ENCODE results near the gene SLC30A10. TPM values are rescaled to one million over a fixed set of nuclear protein-coding genes. Genes with fewer than 3 reads are reported as not detected.
A peak's percentile ranks its signal among the peaks of the same experiment; 100 is the strongest.
"Not testable (repeated sequence)": the region's sequence is repeated elsewhere in the genome, so short reads cannot be mapped to it uniquely, and the experiment has no call there.

Gene SLC30A10
- total and polyA plus RNA-seq, 2 of the 13 experiments (the other 11 are each of a cell fraction or from before 2014, with no cell fraction given): 20.9 to 30.2 TPM

- 0 out of 2 replicates have a peak, but pooled peaks have one; percentile 20 for TF ChIP-seq PAXIP1 (CRISPR knock-in tag; conservative IDR thresholded peaks at IDR 0.05)
- TF ChIP-seq ZNF337 (CRISPR knock-in tag; IDR thresholded peaks at IDR 0.05; ENCODE audit: borderline replicate concordance, low read depth): no peak
Observed at GRCh38 chr1:219871427-219872057, 56.8 kb downstream of the SLC30A10 start (continued).

GRCh38 chr1:219868615-219869014, 59.7 kb downstream of the SLC30A10 start:
- H2AFZ ChIP-seq (ENCODE audit: low read length); H3K27me3 ChIP-seq (ENCODE audit: control insufficient read depth in 1 of 2, insufficient read depth in 2 of 2, low read length in 2 of 2); H3K79me2 ChIP-seq (ENCODE audit: insufficient read depth, low read length); DNase-seq (ENCODE audit: low spot score); H3K4me3 ChIP-seq (replicated peaks in 1 of 3; ENCODE audit: insufficient read depth in 1 of 3, low read depth in 2 of 3, low read length in 3 of 3); intact Hi-C loops (cut with micrococcal nuclease; ENCODE audit: unreplicated experiment); in situ Hi-C loops (cut with HindIII; ENCODE audit: extremely low pct_ligation_motif_present, low pct_unique_long_range_greater_than_20kb); BruUV-seq (replicated peaks); H3K27ac ChIP-seq (ENCODE audit: extremely low read length, insufficient read depth, low read length); FAIRE-seq; POLR2A ChIA-PET; H3K9me3 ChIP-seq (ENCODE audit: low read length); H4K20me1 ChIP-seq (ENCODE audit: insufficient read depth, low read length); H3K4me2 ChIP-seq (ENCODE audit: low read depth, low read length); H3K9ac ChIP-seq (ENCODE audit: insufficient read depth, low read depth, low read length); CTCF ChIA-PET (ENCODE audit: low intra/inter-chr PET ratio, low total read pairs); ATAC-seq; H3K36me3 ChIP-seq (replicated peaks in 1 of 2; ENCODE audit: control insufficient read depth in 1 of 2, insufficient read depth in 2 of 2, low read length in 2 of 2): not testable (repeated sequence)
- peaks cover 18% of the 10 kb centered on the region for H3K4me1 ChIP-seq (ENCODE audit: insufficient read depth, low read length)
- 20% methylated on average over 2 of the region's 3 CpGs for WGBS (ENCODE audit: low lambda C conversion rate)

Small RNAs within 50 kb of the gene (small RNA-seq; reads per million reads assigned to genes)
- gene RF00012 (ENCODE audit: insufficient read depth in 2 of 3, insufficient read length in 3 of 3, low read depth in 2 of 3, low replicate concordance in 1 of 3): 0 reads per million in 3 experiments

Other genes starting within 250 kb of the SLC30A10 start
- 124 and 194 TPM in 2 replicates for gene EPRS1, start 117.9 kb upstream of the SLC30A10 start, total RNA-seq (2016; rRNA removed; fragmentation: Illumina TruSeq; extraction: Trizol)
- 67.5 and 86.1 TPM in 2 replicates for gene EPRS1, start 117.9 kb upstream of the SLC30A10 start, polyA plus RNA-seq (2011; rRNA removed)
- 43.9 and 68.2 TPM in 2 replicates for gene BPNT1, start 161.2 kb upstream of the SLC30A10 start, total RNA-seq (2016; rRNA removed; fragmentation: Illumina TruSeq; extraction: Trizol)
- 33.6 and 35.2 TPM in 2 replicates for gene BPNT1, start 161.2 kb upstream of the SLC30A10 start, polyA plus RNA-seq (2011; rRNA removed)
- gene IARS2, start 165.6 kb upstream of the SLC30A10 start, total RNA-seq (2016; rRNA removed; fragmentation: Illumina TruSeq; extraction: Trizol): 122 and 130 TPM in 2 replicates
- 26.2 and 28.6 TPM in 2 replicates for gene IARS2, start 165.6 kb upstream of the SLC30A10 start, polyA plus RNA-seq (2011; rRNA removed)